T-helper 9 cell (primary cell): ENCODE results near the gene ARL6IP6.
"Not testable (repeated sequence)": the region's sequence is repeated elsewhere in the genome, so short reads cannot be mapped to it uniquely, and the experiment has no call there.

Source experiments
- DNase-seq: peaks from one replicate; pipeline ENCODE4 v3.0.0-alpha.2; 2020
- total RNA-seq, 2 donors: gene quantifications; one replicate each; lab custom pipeline; 2026; lab: John Stamatoyannopoulos, UW

Gene ARL6IP6
- 23.2 to 32.4 reads per million in 2 donors for total RNA-seq

GRCh38 chr2:152718076-152718908 is at the start of gene ARL6IP6:
TSS of gene ARL6IP6 (plus strand) at chr2:152718620. CDS start at chr2:152718625, 5 bp downstream.
- peak; percentile 88 for DNase-seq

- no peak for DNase-seq
These were observed 44.1 kb upstream of the ARL6IP6 start for GRCh38 chr2:152674334-152674733.

- no peak for DNase-seq
These were observed 42.0 kb upstream of the ARL6IP6 start for GRCh38 chr2:152676461-152676860.

GRCh38 chr2:152678808-152679207 is 39.6 kb upstream of the ARL6IP6 start:
- DNase-seq, result no peak

- no peak for DNase-seq
These were observed 35.8 kb upstream of the ARL6IP6 start for GRCh38 chr2:152682663-152683062.

GRCh38 chr2:152683400-152683799 is 35.0 kb upstream of the ARL6IP6 start:
- no peak for DNase-seq

GRCh38 chr2:152686321-152686720 is 32.1 kb upstream of the ARL6IP6 start:
- DNase-seq, result no peak

- no peak for DNase-seq
These were observed 25.4 kb upstream of the ARL6IP6 start for GRCh38 chr2:152693033-152693432.

GRCh38 chr2:152694161-152694661 is 24.2 kb upstream of the ARL6IP6 start:
- DNase-seq, result no peak

- no peak for DNase-seq
These were observed 22.7 kb upstream of the ARL6IP6 start for GRCh38 chr2:152695763-152696162.

- no peak for DNase-seq
These were observed 21.9 kb upstream of the ARL6IP6 start for GRCh38 chr2:152696476-152696875.

- DNase-seq, result no peak
These were observed 17.2 kb upstream of the ARL6IP6 start for GRCh38 chr2:152701198-152701597.

- no peak for DNase-seq
These were observed 11.9 kb upstream of the ARL6IP6 start for GRCh38 chr2:152706477-152707021.

- DNase-seq, result no peak
These were observed 9.7 kb upstream of the ARL6IP6 start for GRCh38 chr2:152708742-152709141.

GRCh38 chr2:152710713-152711112 is 7.7 kb upstream of the ARL6IP6 start:
- DNase-seq, result no peak

GRCh38 chr2:152715112-152715511 is 3.3 kb upstream of the ARL6IP6 start:
- no peak for DNase-seq

- DNase-seq, result peak; percentile 2
These were observed 2.5 kb upstream of the ARL6IP6 start for GRCh38 chr2:152715854-152716428.

- DNase-seq, result peak; percentile 21
These were observed 1.6 kb upstream of the ARL6IP6 start for GRCh38 chr2:152716805-152717227.

- peak; percentile 99 for DNase-seq
These were observed 968 bp upstream of the ARL6IP6 start, which contains the start of gene PRPF40A for GRCh38 chr2:152717228-152718075. TSS of gene PRPF40A (minus strand) at chr2:152717461. CDS start at chr2:152717439, 22 bp downstream.

- DNase-seq, result no peak
These were observed 657 bp downstream of the ARL6IP6 start for GRCh38 chr2:152718909-152719645.

- DNase-seq, result no peak
These were observed 2.4 kb downstream of the ARL6IP6 start for GRCh38 chr2:152720794-152721193.

GRCh38 chr2:152722639-152723038 is 4.2 kb downstream of the ARL6IP6 start:
- not testable (repeated sequence) for DNase-seq
